ENCODE results near the gene SCARF1. TPM values are rescaled to one million over a fixed set of nuclear protein-coding genes. Genes with fewer than 3 reads are reported as not detected.

SCARF1 gene
- total and polyA plus RNA-seq, 9 donors = 1.7 to 10.2 (median 5.7) TPM

DNA sequence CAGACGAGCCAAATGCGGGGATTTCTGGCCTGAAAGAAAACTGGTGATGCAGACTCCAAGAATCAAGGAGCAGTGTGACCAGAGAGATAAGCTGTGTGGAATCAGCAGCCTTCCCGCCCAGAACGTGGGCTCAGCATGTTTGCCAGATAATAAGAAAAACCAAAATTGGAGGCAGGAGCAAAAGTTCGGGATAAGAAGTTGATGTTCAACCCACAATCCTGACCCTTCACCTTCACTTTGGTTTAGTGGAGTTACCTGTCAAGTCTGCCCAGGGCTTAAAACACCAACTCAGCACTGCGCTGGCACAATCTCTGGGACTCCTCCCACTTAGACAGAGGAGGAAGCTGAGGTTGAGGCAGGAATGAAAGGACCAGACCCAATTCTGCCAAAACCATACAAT is 20.0 kb downstream of the SCARF1 start:
- no peak for TF ChIP-seq EP300 (IDR thresholded peaks at IDR 0.05)
- no peak for TF ChIP-seq CTCF (IDR thresholded peaks at IDR 0.05)
- no peak for TF ChIP-seq POLR2A (IDR thresholded peaks at IDR 0.05)
- H3K4me3 ChIP-seq = no peak overlapping the region
- H3K9me3 ChIP-seq = no peaks in the 10 kb centered on the region
- no peaks in the 10 kb centered on the region for H3K36me3 ChIP-seq
- 61 to 64% (median 62%) methylated on average over 6 of the region's 6 CpGs for WGBS, 3 donors
- no peak overlapping the region for H3K27ac ChIP-seq
- intact Hi-C loops (cut with DNase I) = no loop called here
- H3K4me1 ChIP-seq (ENCODE audit: insufficient read depth) = peaks cover 3% of the 10 kb centered on the region
- DNase-seq = no peak
- H3K27me3 ChIP-seq = no peaks in the 10 kb centered on the region

- TF ChIP-seq EP300 (IDR thresholded peaks at IDR 0.05) = no peak
- TF ChIP-seq POLR2A (IDR thresholded peaks at IDR 0.05) = no peak
- TF ChIP-seq CTCF (IDR thresholded peaks at IDR 0.05) = no peak
- Histone ChIP-seq H3K27ac (no peak overlapping the region), H3K36me3 (no peaks in the 10 kb centered on the region), H3K9me3 (no peaks in the 10 kb centered on the region), H3K4me1 (ENCODE audit: insufficient read depth) (peaks cover 3% of the 10 kb centered on the region), H3K4me3 (no peak overlapping the region), H3K27me3 (no peaks in the 10 kb centered on the region)
- WGBS, 3 donors = 91 to 92% (median 92%) methylated on average over 14 of the region's 14 CpGs
- DNase-seq = no peak
- intact Hi-C loops (cut with DNase I) = no loop called here
These were observed 20.5 kb downstream of the SCARF1 start for GRCh38 chr17:1625053-1625452.

DNA sequence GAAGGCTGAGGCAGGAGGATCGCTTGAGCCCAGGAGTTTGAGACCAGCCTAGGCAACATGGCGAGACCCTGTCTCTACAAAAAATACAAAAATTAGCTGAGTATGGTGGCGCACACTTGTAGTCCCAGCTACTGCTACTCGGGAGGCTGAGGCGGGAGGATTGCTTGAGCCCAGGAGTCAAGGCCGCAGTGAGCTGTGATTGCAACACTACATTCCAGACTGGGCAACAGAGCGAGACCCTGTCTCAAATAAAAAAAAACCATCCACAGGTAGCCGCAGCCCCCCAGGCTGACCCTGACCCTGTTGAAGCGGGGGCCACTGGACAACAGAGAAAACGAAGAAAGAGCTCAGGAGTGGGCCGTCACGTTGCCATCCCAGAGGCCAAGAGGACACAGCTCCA is 20.9 kb downstream of the SCARF1 start:
- H3K27ac ChIP-seq = no peak overlapping the region
- H3K27me3 ChIP-seq = no peaks in the 10 kb centered on the region
- H3K4me1 ChIP-seq (ENCODE audit: insufficient read depth) = peaks cover 2% of the 10 kb centered on the region
- no peaks in the 10 kb centered on the region for H3K9me3 ChIP-seq
- intact Hi-C loops (cut with DNase I) = no loop called here
- WGBS, 3 donors = 85 to 88% (median 88%) methylated on average over 12 of the region's 12 CpGs
- DNase-seq = no peak
- no peak for TF ChIP-seq POLR2A (IDR thresholded peaks at IDR 0.05)
- H3K4me3 ChIP-seq = no peak overlapping the region
- H3K36me3 ChIP-seq = no peaks in the 10 kb centered on the region

DNA sequence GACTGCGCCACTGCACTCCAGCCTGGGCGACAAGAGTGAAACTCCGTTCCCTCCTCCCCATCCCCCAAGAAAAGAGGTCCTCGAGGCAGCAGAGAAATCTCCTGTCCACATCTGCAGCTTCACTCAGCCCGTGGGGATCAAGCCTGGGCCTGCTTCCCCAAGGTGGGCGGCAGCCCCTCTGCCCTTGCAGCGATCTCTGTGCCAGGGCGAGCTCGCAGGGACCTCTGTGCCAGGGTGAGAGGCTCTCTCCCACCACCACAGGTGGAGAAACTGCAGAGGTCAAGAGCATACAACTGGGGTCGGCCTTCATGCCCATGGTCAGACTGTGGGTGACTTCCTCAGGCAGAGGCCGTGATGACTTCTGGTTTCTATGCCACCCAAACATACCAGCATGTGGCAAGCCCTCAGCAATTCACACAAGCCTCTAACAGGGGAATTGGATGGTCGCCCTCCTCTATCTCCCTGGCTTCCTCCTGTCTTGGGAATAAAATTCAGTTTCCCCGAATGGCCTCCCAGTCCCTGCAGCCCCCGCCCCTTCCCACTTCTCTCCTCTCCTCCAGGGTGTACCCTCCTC is 22.4 kb downstream of the SCARF1 start:
- TF ChIP-seq EP300 (IDR thresholded peaks at IDR 0.05) = no peak
- TF ChIP-seq POLR2A (IDR thresholded peaks at IDR 0.05) = no peak
- no peak for TF ChIP-seq CTCF (IDR thresholded peaks at IDR 0.05)
- no peak for DNase-seq

DNA sequence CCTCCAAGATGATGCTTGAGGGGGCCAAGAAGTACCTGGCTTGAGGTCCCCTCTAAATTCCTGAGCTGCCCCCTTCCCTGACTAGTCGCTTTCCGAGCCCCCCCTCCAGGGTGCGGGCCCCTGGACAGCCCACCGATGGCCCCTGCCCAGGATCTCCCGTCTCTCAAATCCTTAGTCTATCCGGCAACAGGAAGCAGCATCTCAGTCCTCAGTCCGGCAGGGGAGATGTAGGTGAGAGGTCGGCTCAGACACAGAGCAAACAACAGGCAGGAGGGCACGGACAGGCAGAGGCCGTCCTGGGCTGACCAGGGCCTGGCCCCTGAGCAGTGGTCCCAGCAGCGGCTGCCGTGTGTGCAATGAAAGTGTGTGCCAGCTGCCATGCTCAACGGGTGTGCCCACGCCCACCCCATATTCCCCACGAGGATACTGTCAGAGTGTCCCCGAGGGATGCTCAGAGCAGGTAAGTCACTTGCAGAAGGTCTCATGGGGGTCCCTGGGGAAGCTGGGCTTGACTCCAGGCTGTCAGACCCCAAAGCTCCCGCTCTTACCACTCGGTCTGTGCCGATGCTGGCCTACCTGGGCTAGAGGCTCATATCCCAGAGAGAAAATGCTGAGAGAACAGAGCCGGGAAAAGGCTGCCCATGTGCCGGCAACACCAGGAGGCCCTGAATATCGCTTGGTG is 24.1 kb downstream of the SCARF1 start:
- H3K4me1 ChIP-seq (ENCODE audit: insufficient read depth) = peaks cover 1% of the 10 kb centered on the region
- H3K36me3 ChIP-seq = no peaks in the 10 kb centered on the region
- no peak overlapping the region for H3K4me3 ChIP-seq
- no peaks in the 10 kb centered on the region for H3K9me3 ChIP-seq
- intact Hi-C loops (cut with DNase I) = loop anchor here in 1 of 4 donors (2.0 kb wide), 1 partner anchor 41 kb away; no protein-coding TSS in a partner anchor
- H3K27ac ChIP-seq = no peak overlapping the region
- WGBS, 3 donors = 77 to 83% (median 80%) methylated on average over 22 of the region's 22 CpGs
- no peaks in the 10 kb centered on the region for H3K27me3 ChIP-seq
- no peak for TF ChIP-seq CTCF (IDR thresholded peaks at IDR 0.05)
- TF ChIP-seq POLR2A (IDR thresholded peaks at IDR 0.05) = no peak
- no peak for TF ChIP-seq EP300 (IDR thresholded peaks at IDR 0.05)
- no peak for DNase-seq

More for the DNA sequence above, 22.4 kb downstream of the SCARF1 start:
- Histone ChIP-seq H3K27ac (no peak overlapping the region), H3K9me3 (no peaks in the 10 kb centered on the region), H3K4me1 (ENCODE audit: insufficient read depth) (no peaks in the 10 kb centered on the region), H3K27me3 (no peaks in the 10 kb centered on the region), H3K36me3 (no peaks in the 10 kb centered on the region), H3K4me3 (no peak overlapping the region)
- 93 to 96% (median 93%) methylated on average over 14 of the region's 14 CpGs for WGBS, 3 donors
- intact Hi-C loops (cut with DNase I) = no loop called here

Measured in ovary (tissue), 9 donors.